ENCODE data around the gene ZNF569. TPM values are rescaled to one million over a fixed set of nuclear protein-coding genes. Genes with fewer than 3 reads are reported as not detected.
"Not testable (repeated sequence)": the region's sequence is repeated elsewhere in the genome, so short reads cannot be mapped to it uniquely, and the experiment has no call there.

ZNF569 gene
- total RNA-seq, 1 donor from 2014 or later = 8.3 TPM

- Mint-ChIP-seq H3K4me3 (no peak overlapping the region), H3K27me3 (no peaks in the 10 kb centered on the region), H3K27ac (no peak overlapping the region), H3K4me1 (ENCODE audit: unreplicated experiment) (no peaks in the 10 kb centered on the region), H3K36me3 (peaks cover 36% of the 10 kb centered on the region), H3K9me3 (peaks cover 28% of the 10 kb centered on the region)
- no peak for DNase-seq (ENCODE audit: extremely low spot score, unreplicated experiment)
- no peak for TF ChIP-seq CTCF (conservative IDR thresholded peaks at IDR 0.05)
Observed at GRCh38 chr19:37413313-37414084, 53.7 kb downstream of the ZNF569 start.

GRCh38 chr19:37412700-37413099, 54.5 kb downstream of the ZNF569 start:
- Mint-ChIP-seq H3K27ac (no peak overlapping the region), H3K27me3 (no peaks in the 10 kb centered on the region), H3K36me3 (peaks cover 30% of the 10 kb centered on the region), H3K9me3 (peaks cover 26% of the 10 kb centered on the region), H3K4me1 (ENCODE audit: unreplicated experiment) (no peaks in the 10 kb centered on the region), H3K4me3 (no peak overlapping the region)
- TF ChIP-seq CTCF (conservative IDR thresholded peaks at IDR 0.05) = no peak
- DNase-seq (ENCODE audit: extremely low spot score, unreplicated experiment) = no peak

GRCh38 chr19:37406140-37406846, 61.0 kb downstream of the ZNF569 start:
- H3K27me3 Mint-ChIP-seq; H3K27ac Mint-ChIP-seq; DNase-seq (ENCODE audit: extremely low spot score, unreplicated experiment); H3K36me3 Mint-ChIP-seq; H3K4me3 Mint-ChIP-seq; H3K4me1 Mint-ChIP-seq (ENCODE audit: unreplicated experiment): not testable (repeated sequence)
- peaks cover 15% of the 10 kb centered on the region for H3K9me3 Mint-ChIP-seq

DNA sequence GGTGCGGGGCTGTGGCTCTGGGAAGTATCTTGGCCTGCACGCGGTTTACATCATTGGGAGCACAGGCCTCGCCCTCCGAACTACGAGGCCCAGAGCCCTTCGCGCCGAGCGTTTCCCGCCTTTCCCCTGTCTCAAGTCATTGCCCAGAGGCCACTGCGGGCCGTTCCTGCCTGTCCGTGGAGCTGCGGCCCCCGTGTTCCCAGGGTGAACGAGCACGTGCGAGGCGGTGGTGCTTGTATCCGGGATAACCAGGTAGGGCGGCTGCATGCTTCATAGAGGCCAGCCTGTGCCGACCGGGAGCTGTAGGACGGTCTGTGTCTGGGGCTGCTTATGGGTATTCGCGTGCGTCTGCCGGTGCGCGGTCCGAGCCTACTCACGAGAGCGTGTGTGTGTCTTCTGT, 63.8 kb downstream of the ZNF569 start:
- DNase-seq (ENCODE audit: extremely low spot score, unreplicated experiment) = no peak
- Mint-ChIP-seq H3K9me3 (peaks cover 16% of the 10 kb centered on the region), H3K27ac (no peak overlapping the region), H3K27me3 (no peaks in the 10 kb centered on the region), H3K36me3 (peaks cover 4% of the 10 kb centered on the region), H3K4me1 (ENCODE audit: unreplicated experiment) (no peaks in the 10 kb centered on the region), H3K4me3 (no peak overlapping the region)
- TF ChIP-seq CTCF (conservative IDR thresholded peaks at IDR 0.05) = no peak

GRCh38 chr19:37401078-37401477, 66.2 kb downstream of the ZNF569 start:
- DNase-seq (ENCODE audit: extremely low spot score, unreplicated experiment) = no peak
- Mint-ChIP-seq H3K36me3 (peaks cover 4% of the 10 kb centered on the region), H3K4me1 (ENCODE audit: unreplicated experiment) (no peaks in the 10 kb centered on the region), H3K27ac (no peak overlapping the region), H3K27me3 (no peaks in the 10 kb centered on the region), H3K9me3 (peaks cover 13% of the 10 kb centered on the region), H3K4me3 (no peak overlapping the region)
- no peak for TF ChIP-seq CTCF (conservative IDR thresholded peaks at IDR 0.05)

GRCh38 chr19:37391399-37391798, 75.8 kb downstream of the ZNF569 start:
- H3K4me3 Mint-ChIP-seq; DNase-seq (ENCODE audit: extremely low spot score, unreplicated experiment); H3K4me1 Mint-ChIP-seq (ENCODE audit: unreplicated experiment); H3K27me3 Mint-ChIP-seq; H3K27ac Mint-ChIP-seq: not testable (repeated sequence)
- H3K36me3 Mint-ChIP-seq = peaks cover 44% of the 10 kb centered on the region
- peaks cover 31% of the 10 kb centered on the region for H3K9me3 Mint-ChIP-seq

Data from type B pancreatic cell (in vitro differentiated cells).